Mammary epithelial cell (primary cell): ENCODE data around the gene AKAP13.

Experiments used
- CTCF ChIP-seq, 2 donors: IDR thresholded peaks in 1 of 2; conservative IDR thresholded peaks in 1 of 2; 2 replicates each; pipeline ENCODE4 v1.5.1; 2011 to 2012; ENCODE audit warnings: inconsistent platforms in 2 of 2, low read length in 2 of 2, mild to moderate bottlenecking in 2 of 2, control low read depth in 1 of 2, low read depth in 1 of 2; ENCODE audit not compliant: insufficient read depth in 1 of 2; ENCODE audit errors: extremely low read depth in 1 of 2
- EZH2 ChIP-seq: IDR thresholded peaks from 2 replicates; pipeline ENCODE4 v1.6.1; 2012; ENCODE audit warnings: low read length, inconsistent platforms, borderline replicate concordance

GRCh38 chr15:85454403-85454802 lies 74.0 kb downstream of the AKAP13 start:
- TF ChIP-seq EZH2: no peak
- TF ChIP-seq CTCF (conservative IDR thresholded peaks at IDR 0.05 in 1 of 2, IDR thresholded peaks at IDR 0.05 in 1 of 2; ENCODE audit: extremely low read depth in 1 of 2, insufficient read depth in 1 of 2, low read depth in 1 of 2, low read length in 2 of 2): no peak
